ENCODE measurements around the gene STYXL1. TPM values are rescaled to one million over a fixed set of nuclear protein-coding genes. Genes with fewer than 3 reads are reported as not detected.

STYXL1 gene
- total RNA-seq, 1 donor from 2014 or later = 32.5 TPM

GRCh38 chr7:76071316-76072242, 23.8 kb upstream of the STYXL1 start:
- DNase-seq (ENCODE audit: extremely low spot score, unreplicated experiment) = no peak
- TF ChIP-seq, protein P1, sequence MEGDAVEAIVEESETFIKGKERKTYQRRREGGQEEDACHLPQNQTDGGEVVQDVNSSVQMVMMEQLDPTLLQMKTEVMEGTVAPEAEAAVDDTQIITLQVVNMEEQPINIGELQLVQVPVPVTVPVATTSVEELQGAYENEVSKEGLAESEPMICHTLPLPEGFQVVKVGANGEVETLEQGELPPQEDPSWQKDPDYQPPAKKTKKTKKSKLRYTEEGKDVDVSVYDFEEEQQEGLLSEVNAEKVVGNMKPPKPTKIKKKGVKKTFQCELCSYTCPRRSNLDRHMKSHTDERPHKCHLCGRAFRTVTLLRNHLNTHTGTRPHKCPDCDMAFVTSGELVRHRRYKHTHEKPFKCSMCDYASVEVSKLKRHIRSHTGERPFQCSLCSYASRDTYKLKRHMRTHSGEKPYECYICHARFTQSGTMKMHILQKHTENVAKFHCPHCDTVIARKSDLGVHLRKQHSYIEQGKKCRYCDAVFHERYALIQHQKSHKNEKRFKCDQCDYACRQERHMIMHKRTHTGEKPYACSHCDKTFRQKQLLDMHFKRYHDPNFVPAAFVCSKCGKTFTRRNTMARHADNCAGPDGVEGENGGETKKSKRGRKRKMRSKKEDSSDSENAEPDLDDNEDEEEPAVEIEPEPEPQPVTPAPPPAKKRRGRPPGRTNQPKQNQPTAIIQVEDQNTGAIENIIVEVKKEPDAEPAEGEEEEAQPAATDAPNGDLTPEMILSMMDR (IDR thresholded peaks at IDR 0.05) = no peak
- Mint-ChIP-seq H3K27ac (ENCODE audit: unreplicated experiment) (no peak overlapping the region), H3K27me3 (ENCODE audit: unreplicated experiment) (no peaks in the 10 kb centered on the region), H3K4me3 (ENCODE audit: unreplicated experiment) (no peak overlapping the region), H3K4me1 (ENCODE audit: unreplicated experiment) (peaks cover 7% of the 10 kb centered on the region), H3K36me3 (ENCODE audit: unreplicated experiment) (peaks cover 4% of the 10 kb centered on the region), H3K9me3 (ENCODE audit: unreplicated experiment) (no peaks in the 10 kb centered on the region)

GRCh38 chr7:76069238-76069638, 21.4 kb upstream of the STYXL1 start:
- no peak for DNase-seq (ENCODE audit: extremely low spot score, unreplicated experiment)

DNA sequence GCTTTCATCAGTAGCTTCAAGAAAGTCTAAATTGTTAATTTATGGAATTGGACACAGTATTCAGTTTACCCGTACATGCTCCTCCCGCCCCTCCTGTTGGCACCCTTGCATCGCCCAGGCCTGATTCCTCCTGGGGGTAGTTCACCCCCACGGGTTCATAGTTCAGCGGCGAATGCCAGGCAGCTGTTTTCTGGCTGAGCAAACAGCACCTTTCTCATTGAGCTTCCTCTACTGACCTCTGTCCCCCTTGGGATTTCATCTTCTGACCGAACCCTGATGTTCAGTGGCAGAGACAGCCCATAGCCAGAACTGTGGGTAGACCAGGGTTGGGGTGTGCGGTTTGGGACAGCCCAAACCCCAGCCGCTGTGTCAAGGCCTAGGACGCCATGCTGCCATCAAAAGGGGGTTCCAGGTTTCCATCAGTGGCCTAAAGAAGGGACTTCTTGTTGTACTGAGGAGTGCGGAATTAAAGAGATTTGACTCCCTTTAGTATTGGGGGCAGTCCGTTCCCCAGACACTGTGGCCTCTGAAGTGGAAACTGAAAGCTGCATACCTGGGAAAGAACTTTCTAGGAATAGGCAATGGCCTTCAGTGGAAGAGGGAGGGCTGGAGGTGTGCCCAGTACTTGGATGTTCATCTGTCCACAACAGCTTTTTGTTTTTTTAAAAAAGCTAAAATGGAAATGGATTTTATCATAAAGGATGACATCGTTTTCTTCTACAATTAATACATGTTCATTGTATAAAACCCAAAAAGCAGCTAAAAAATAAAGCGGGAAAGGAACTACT, 19.1 kb upstream of the STYXL1 start:
- peaks cover 36% of the 10 kb centered on the region for H3K36me3 Mint-ChIP-seq (ENCODE audit: unreplicated experiment)
- no peak overlapping the region for H3K27ac Mint-ChIP-seq (ENCODE audit: unreplicated experiment)
- H3K4me3 Mint-ChIP-seq (ENCODE audit: unreplicated experiment) = no peak overlapping the region
- DNase-seq (ENCODE audit: extremely low spot score, unreplicated experiment) = no peak
- peaks cover 8% of the 10 kb centered on the region for H3K4me1 Mint-ChIP-seq (ENCODE audit: unreplicated experiment)
- TF ChIP-seq, protein P1 (IDR thresholded peaks at IDR 0.05) = no peak
- H3K9me3 Mint-ChIP-seq (ENCODE audit: unreplicated experiment) = no peaks in the 10 kb centered on the region
- no peaks in the 10 kb centered on the region for H3K27me3 Mint-ChIP-seq (ENCODE audit: unreplicated experiment)

More at GRCh38 chr7:76069238-76069638, 21.4 kb upstream of the STYXL1 start:
- H3K9me3 Mint-ChIP-seq (ENCODE audit: unreplicated experiment) = no peaks in the 10 kb centered on the region
- peaks cover 23% of the 10 kb centered on the region for H3K36me3 Mint-ChIP-seq (ENCODE audit: unreplicated experiment)
- H3K27ac Mint-ChIP-seq (ENCODE audit: unreplicated experiment) = no peak overlapping the region
- H3K27me3 Mint-ChIP-seq (ENCODE audit: unreplicated experiment) = no peaks in the 10 kb centered on the region
- H3K4me3 Mint-ChIP-seq (ENCODE audit: unreplicated experiment) = no peak overlapping the region
- H3K4me1 Mint-ChIP-seq (ENCODE audit: unreplicated experiment) = peaks cover 7% of the 10 kb centered on the region
- TF ChIP-seq, protein P1 (IDR thresholded peaks at IDR 0.05) = peak; percentile 36

- H3K27me3 Mint-ChIP-seq (ENCODE audit: unreplicated experiment) = no peaks in the 10 kb centered on the region
- no peak for DNase-seq (ENCODE audit: extremely low spot score, unreplicated experiment)
- TF ChIP-seq, protein P1 (IDR thresholded peaks at IDR 0.05) = no peak
- peaks cover 50% of the 10 kb centered on the region for H3K36me3 Mint-ChIP-seq (ENCODE audit: unreplicated experiment)
- H3K27ac Mint-ChIP-seq (ENCODE audit: unreplicated experiment) = no peak overlapping the region
- H3K9me3 Mint-ChIP-seq (ENCODE audit: unreplicated experiment) = no peaks in the 10 kb centered on the region
- H3K4me1 Mint-ChIP-seq (ENCODE audit: unreplicated experiment) = peaks cover 8% of the 10 kb centered on the region
- H3K4me3 Mint-ChIP-seq (ENCODE audit: unreplicated experiment) = no peak overlapping the region
Observed at GRCh38 chr7:76065016-76065612, 17.3 kb upstream of the STYXL1 start.

Data from osteocyte (in vitro differentiated cells).